Brain microvascular endothelial cell (primary cell): ENCODE data around the gene MDM2.

Experiments used
- DNase-seq: peaks from one replicate; pipeline ENCODE4 v3.0.0-alpha.2; 2020
- H3K27ac ChIP-seq: fragments of 250-450 bp; sonication (Bioruptor Pico); 2 replicates; pipeline ENCODE4 v1.5.1; 2020; ENCODE audit warnings: mild to moderate bottlenecking, moderate library complexity
- H3K27me3 ChIP-seq: fragments of 250-450 bp; sonication (Bioruptor Pico); replicated peaks from 2 replicates; pipeline ENCODE4 v1.5.1; 2020; ENCODE audit warnings: mild to moderate bottlenecking
- H3K36me3 ChIP-seq: fragments of 250-450 bp; sonication (Bioruptor Pico); replicated peaks from 2 replicates; pipeline ENCODE4 v1.5.1; 2020; ENCODE audit warnings: mild to moderate bottlenecking
- H3K4me3 ChIP-seq: 2 replicates; pipeline ENCODE4 v1.5.1; 2011; ENCODE audit warnings: low read depth, mild to moderate bottlenecking, control low read depth, low read length, moderate library complexity
- in situ Hi-C: cut with HindIII; loops from 2 replicates; pipeline ENCODE4 v1.10.0; 2017; ENCODE audit warnings: low sequenced_read_pairs, low pct_ligation_motif_present
- TF ChIP-seq, protein P1 (sequence below): IDR thresholded peaks from 2 replicates; pipeline ENCODE4 v1.5.1; 2011; ENCODE audit warnings: low read depth, mild to moderate bottlenecking, moderate library complexity, low read length, control low read depth, inconsistent platforms; ENCODE audit errors: missing control alignments

The MDM2 gene

DNA sequence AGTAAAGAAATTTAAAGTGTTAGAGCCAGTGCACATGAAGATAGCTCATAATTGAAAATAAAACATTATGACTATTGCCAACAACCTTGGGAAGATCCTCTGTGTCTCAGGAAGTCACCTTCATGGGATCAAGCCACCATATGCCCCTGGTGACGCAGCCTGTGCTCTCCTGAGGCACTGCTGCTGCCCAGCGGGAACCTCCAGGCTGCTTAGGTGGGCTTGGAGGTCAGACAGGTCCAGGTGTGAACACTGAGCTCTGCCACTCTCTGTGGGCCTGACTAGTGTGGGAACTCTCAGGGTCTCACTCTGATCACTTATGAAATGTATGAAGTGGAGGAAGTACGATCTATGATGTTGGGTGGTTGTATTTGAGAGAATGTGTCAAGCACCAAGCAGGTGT is 45.3 kb upstream of the MDM2 start:
- Histone ChIP-seq H3K36me3 (peaks cover 11% of the 10 kb centered on the region), H3K27ac (no peak overlapping the region), H3K4me3 (no peak overlapping the region), H3K27me3 (no peaks in the 10 kb centered on the region)
- in situ Hi-C loops: no loop called here
- TF ChIP-seq, protein P1, sequence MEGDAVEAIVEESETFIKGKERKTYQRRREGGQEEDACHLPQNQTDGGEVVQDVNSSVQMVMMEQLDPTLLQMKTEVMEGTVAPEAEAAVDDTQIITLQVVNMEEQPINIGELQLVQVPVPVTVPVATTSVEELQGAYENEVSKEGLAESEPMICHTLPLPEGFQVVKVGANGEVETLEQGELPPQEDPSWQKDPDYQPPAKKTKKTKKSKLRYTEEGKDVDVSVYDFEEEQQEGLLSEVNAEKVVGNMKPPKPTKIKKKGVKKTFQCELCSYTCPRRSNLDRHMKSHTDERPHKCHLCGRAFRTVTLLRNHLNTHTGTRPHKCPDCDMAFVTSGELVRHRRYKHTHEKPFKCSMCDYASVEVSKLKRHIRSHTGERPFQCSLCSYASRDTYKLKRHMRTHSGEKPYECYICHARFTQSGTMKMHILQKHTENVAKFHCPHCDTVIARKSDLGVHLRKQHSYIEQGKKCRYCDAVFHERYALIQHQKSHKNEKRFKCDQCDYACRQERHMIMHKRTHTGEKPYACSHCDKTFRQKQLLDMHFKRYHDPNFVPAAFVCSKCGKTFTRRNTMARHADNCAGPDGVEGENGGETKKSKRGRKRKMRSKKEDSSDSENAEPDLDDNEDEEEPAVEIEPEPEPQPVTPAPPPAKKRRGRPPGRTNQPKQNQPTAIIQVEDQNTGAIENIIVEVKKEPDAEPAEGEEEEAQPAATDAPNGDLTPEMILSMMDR: no peak
- no peak for DNase-seq

DNA sequence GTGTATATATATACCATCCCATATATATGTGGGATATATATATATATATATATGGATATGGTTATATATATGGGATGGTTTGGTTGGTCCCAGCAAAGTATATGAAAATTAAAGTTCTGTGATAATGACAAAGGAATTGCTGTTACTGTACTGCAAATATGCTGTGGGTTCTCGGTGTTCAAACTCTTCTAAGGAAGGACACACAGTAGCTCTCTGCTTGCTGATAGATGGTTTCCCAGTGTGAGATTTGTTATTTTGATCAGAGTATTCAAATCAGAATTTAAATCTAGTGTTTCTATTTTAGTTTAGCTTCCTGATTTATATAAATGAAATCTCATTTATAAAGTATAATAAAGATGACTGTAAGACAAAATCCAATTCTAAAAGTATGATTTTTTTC is 42.3 kb upstream of the MDM2 start:
- no peak overlapping the region for H3K27ac ChIP-seq
- DNase-seq: no peak
- no peaks in the 10 kb centered on the region for H3K27me3 ChIP-seq
- TF ChIP-seq, protein P1: no peak
- peaks cover 7% of the 10 kb centered on the region for H3K36me3 ChIP-seq
- H3K4me3 ChIP-seq: no peak overlapping the region
- in situ Hi-C loops: no loop called here

DNA sequence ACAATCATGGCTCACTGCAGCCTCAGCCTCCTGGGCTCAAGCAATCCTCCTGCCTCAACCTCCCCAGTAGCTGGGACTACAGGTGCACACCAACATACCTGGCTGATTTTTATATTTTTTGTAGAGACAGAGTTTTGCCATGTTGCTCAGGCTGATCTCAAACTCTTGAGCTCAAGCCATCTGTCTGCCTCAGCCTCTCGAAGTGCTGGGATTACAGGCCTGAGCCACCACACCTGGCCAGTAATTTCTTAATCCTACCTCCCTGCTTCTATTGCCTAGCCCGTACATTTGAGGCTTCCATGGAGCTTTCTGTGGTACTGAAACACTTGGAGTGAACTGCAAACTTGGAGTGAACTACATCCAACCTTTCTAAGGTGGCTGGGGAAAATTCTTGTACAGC is 41.3 kb upstream of the MDM2 start:
- no peak overlapping the region for H3K27ac ChIP-seq
- no peak overlapping the region for H3K4me3 ChIP-seq
- H3K27me3 ChIP-seq: no peaks in the 10 kb centered on the region
- TF ChIP-seq, protein P1: no peak
- in situ Hi-C loops: no loop called here
- H3K36me3 ChIP-seq: peaks cover 4% of the 10 kb centered on the region
- no peak for DNase-seq

DNA sequence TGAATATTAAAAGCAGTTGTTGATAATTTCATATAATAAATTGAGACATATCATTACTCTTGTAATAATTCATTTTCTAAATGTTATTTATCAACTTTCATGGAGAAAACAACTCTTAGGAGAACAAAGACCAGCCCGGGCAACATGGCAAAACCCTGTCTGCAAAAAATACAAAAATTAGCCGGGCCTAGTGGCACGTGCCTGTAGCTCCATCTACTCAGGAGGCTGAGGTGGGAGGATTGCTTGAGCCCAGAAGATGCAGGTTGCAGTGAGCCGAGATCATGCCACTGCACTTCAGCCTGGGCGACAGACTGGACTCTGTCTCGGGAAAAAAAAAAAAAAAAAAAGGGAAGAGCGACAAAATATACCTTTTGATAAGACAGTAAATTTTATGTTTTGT is 40.8 kb upstream of the MDM2 start:
- Histone ChIP-seq H3K27me3 (no peaks in the 10 kb centered on the region), H3K36me3 (peaks cover 4% of the 10 kb centered on the region), H3K4me3 (no peak overlapping the region), H3K27ac (no peak overlapping the region)
- TF ChIP-seq, protein P1: no peak
- in situ Hi-C loops: no loop called here
- DNase-seq: no peak

DNA sequence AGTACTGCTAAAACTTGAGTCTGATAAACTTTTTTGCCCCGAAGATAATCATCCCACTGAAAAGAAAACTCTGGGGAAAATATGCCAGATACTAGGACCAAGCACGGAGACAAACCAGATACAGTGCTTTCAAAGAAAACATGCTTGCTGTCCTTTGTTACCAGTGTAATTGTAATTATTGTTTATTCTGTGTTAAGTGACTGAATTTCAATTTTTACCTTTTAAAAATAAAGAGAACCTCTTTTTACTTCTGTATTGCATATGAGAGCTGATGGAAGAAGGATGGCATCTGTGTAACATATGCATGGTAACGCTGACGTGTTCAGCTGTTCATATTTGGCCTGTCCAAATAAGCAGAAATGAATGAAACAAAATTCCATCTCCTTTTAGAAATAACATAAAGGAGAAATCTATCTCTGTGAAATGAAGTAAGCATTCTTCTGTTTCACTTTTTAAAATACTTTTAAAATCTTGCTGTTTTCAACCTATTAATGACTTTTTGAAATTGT is 39.5 kb upstream of the MDM2 start:
- DNase-seq: no peak
- TF ChIP-seq, protein P1: no peak
- in situ Hi-C loops: no loop called here
- Histone ChIP-seq H3K4me3 (no peak overlapping the region), H3K27me3 (no peaks in the 10 kb centered on the region), H3K36me3 (peaks cover 4% of the 10 kb centered on the region), H3K27ac (no peak overlapping the region)

DNA sequence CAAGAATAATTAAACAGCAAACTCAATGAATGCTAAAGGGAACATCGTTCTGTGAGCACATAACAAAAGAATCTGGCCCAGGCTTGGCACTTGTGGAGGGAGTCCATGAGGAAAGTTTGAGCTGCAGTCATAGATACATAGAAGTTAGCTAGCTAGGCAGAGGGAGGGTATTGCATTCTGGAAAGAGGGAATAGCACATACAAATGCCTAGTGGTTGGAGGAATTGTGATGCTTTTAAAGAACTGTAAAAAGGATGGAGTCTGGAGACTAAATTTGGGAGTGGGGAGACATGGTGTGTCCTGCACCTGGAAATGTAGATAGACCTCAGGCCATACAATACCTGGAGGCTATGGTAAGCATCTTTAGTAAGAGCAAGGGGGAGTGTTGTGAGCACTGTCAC is 38.0 kb upstream of the MDM2 start:
- H3K27me3 ChIP-seq: no peaks in the 10 kb centered on the region
- no peak overlapping the region for H3K4me3 ChIP-seq
- peaks cover 2% of the 10 kb centered on the region for H3K36me3 ChIP-seq
- no peak for DNase-seq
- H3K27ac ChIP-seq: no peak overlapping the region
- TF ChIP-seq, protein P1: no peak
- in situ Hi-C loops: no loop called here
